NB4 (cell line): Measurements from ENCODE around the gene GPR146.

Experiments used
- MYC ChIP-seq: IDR thresholded peaks from 2 replicates; pipeline ENCODE4 v1.6.1; 2011; ENCODE audit warnings: low read depth, low read length
- TF ChIP-seq, protein P1 (sequence below): IDR thresholded peaks from one replicate; pipeline ENCODE4 v1.5.1; 2012; ENCODE audit warnings: low read depth, low read length

DNA sequence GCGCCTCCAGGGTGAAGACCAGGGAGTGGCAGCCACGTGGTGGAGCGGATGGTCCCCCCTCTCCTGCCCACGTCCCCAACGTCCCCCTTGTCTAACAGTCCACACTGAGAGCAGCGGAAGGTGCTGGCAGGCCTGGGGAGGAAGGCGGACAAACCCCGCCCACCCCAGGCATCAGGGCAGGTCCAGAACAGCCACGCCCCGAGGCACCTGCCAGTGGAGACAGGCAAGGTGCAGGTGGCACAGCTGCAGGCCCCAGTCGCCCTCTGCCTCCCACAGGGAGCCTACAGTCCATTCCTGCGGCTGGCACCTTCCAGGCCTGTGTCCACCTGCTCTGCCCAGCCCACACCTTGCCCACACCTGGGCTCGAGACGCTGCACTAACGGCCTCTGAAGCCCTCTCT, 36.4 kb upstream of the GPR146 start:
- TF ChIP-seq, protein P1, sequence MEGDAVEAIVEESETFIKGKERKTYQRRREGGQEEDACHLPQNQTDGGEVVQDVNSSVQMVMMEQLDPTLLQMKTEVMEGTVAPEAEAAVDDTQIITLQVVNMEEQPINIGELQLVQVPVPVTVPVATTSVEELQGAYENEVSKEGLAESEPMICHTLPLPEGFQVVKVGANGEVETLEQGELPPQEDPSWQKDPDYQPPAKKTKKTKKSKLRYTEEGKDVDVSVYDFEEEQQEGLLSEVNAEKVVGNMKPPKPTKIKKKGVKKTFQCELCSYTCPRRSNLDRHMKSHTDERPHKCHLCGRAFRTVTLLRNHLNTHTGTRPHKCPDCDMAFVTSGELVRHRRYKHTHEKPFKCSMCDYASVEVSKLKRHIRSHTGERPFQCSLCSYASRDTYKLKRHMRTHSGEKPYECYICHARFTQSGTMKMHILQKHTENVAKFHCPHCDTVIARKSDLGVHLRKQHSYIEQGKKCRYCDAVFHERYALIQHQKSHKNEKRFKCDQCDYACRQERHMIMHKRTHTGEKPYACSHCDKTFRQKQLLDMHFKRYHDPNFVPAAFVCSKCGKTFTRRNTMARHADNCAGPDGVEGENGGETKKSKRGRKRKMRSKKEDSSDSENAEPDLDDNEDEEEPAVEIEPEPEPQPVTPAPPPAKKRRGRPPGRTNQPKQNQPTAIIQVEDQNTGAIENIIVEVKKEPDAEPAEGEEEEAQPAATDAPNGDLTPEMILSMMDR = no peak
- no peak for TF ChIP-seq MYC
